WTC11 (cell line): ENCODE measurements around the gene ZNF335.

Experiments used
- CTCF ChIP-seq: fragments of 200-600 bp; IDR thresholded peaks from 2 replicates; pipeline ENCODE4 v1.8.0; 2022; ENCODE audit warnings: antibody characterized with exemption
- IRF2 ChIP-seq: sonication (generic); formaldehyde crosslinking; IDR thresholded peaks from 2 replicates; pipeline ENCODE4 v1.8.0; 2022; ENCODE audit warnings: low read depth, missing genetic modification reagents, borderline replicate concordance

GRCh38 chr20:45953672-45954071 is 18.3 kb downstream of the ZNF335 start:
- TF ChIP-seq CTCF (no peak), IRF2 (CRISPR knock-in tag) (no peak)
